Choroid plexus epithelial cell (primary cell): ENCODE measurements around the gene USP35.

Experiments used
- DNase-seq: peaks from one replicate; pipeline ENCODE4 v3.0.0-alpha.2; 2010; ENCODE audit warnings: low read depth
- H3K4me3 ChIP-seq: 2 replicates; pipeline ENCODE4 v1.5.1; 2011; ENCODE audit warnings: low read depth, mild to moderate bottlenecking, control low read depth, low read length, moderate library complexity
- CTCF ChIP-seq: conservative IDR thresholded peaks from 2 replicates; pipeline ENCODE4 v1.5.1; 2011; ENCODE audit warnings: low read depth, mild to moderate bottlenecking, control low read depth, inconsistent platforms, low read length, moderate library complexity

USP35 gene

GRCh38 chr11:78149646-78150045 lies 39.1 kb upstream of the USP35 start:
- H3K4me3 ChIP-seq: no peak overlapping the region
- peak; percentile 67 for TF ChIP-seq CTCF
- DNase-seq: peak; percentile 89

GRCh38 chr11:78150346-78150745 lies 38.4 kb upstream of the USP35 start:
- H3K4me3 ChIP-seq: no peak overlapping the region
- no peak for DNase-seq
- TF ChIP-seq CTCF: no peak

- H3K4me3 ChIP-seq: no peak overlapping the region
- DNase-seq: no peak
- TF ChIP-seq CTCF: no peak
Measured at GRCh38 chr11:78150754-78151153, 38.0 kb upstream of the USP35 start.

GRCh38 chr11:78151804-78152203 lies 36.9 kb upstream of the USP35 start:
- TF ChIP-seq CTCF: no peak
- no peak overlapping the region for H3K4me3 ChIP-seq
- DNase-seq: no peak

GRCh38 chr11:78156127-78156844 lies 32.4 kb upstream of the USP35 start:
- no peak overlapping the region for H3K4me3 ChIP-seq
- TF ChIP-seq CTCF: no peak
- no peak for DNase-seq

GRCh38 chr11:78158987-78159652 lies 29.6 kb upstream of the USP35 start:
- H3K4me3 ChIP-seq: no peak overlapping the region
- DNase-seq: no peak
- TF ChIP-seq CTCF: no peak

GRCh38 chr11:78160557-78160956 lies 28.2 kb upstream of the USP35 start:
- DNase-seq: no peak
- TF ChIP-seq CTCF: no peak
- H3K4me3 ChIP-seq: no peak overlapping the region
